Heart right ventricle (tissue), 16 donors: Measurements from ENCODE around the gene NLRP8. TPM values are rescaled to one million over a fixed set of nuclear protein-coding genes. Genes with fewer than 3 reads are reported as not detected.

Experiments used
- ATAC-seq, 8 donors: fragments of 200-7000 bp; cut with Tn5 transposase; one replicate each; pipeline ENCODE4 v1.9.1; 2020; ENCODE audit warnings: mild to moderate bottlenecking in 8 of 8, moderate library complexity in 8 of 8, moderate number of reproducible peaks in 1 of 8
- DNase-seq, 2 donors: peaks; one replicate each; pipeline ENCODE4 v3.0.0-alpha.2; 2020
- H3K27ac ChIP-seq, 10 donors: fragments of 200-600 bp; sonication (generic) in 2 of 10; one replicate each; pipeline versions ENCODE4 v1.5.0 to v1.8.0; 2020 to 2022; ENCODE audit warnings: mild to moderate bottlenecking in 3 of 10
- H3K27me3 ChIP-seq, 7 donors: fragments of 200-600 bp; one replicate each; pipeline ENCODE4 v1.8.0; 2021 to 2022; ENCODE audit warnings: mild to moderate bottlenecking in 2 of 7
- H3K36me3 ChIP-seq, 9 donors: fragments of 200-600 bp; sonication (generic) in 1 of 9; one replicate each; pipeline versions ENCODE4 v1.5.0 to v1.8.0; 2020 to 2022; ENCODE audit warnings: mild to moderate bottlenecking in 2 of 9
- H3K4me1 ChIP-seq, 9 donors: fragments of 200-600 bp; sonication (generic) in 1 of 9; one replicate each; pipeline versions ENCODE4 v1.5.0 to v1.8.0; 2020 to 2022; ENCODE audit warnings: mild to moderate bottlenecking in 4 of 9
- H3K4me3 ChIP-seq, 10 donors: fragments of 200-600 bp; sonication (generic) in 2 of 10; one replicate each; pipeline versions ENCODE4 v1.5.0 to v1.8.0; 2020 to 2022; ENCODE audit warnings: mild to moderate bottlenecking in 7 of 10, moderate library complexity in 2 of 10
- H3K9me3 ChIP-seq, 11 donors: fragments of 200-600 bp in 10 of 11; sonication (generic) in 2 of 11; one replicate each; pipeline versions ENCODE4 v1.5.0 to v1.8.0; 2013 to 2022; ENCODE audit warnings: mild to moderate bottlenecking in 2 of 11, control low read depth in 1 of 11, moderate library complexity in 1 of 11
- CTCF ChIP-seq, 9 donors: fragments of 200-600 bp; sonication (generic) in 2 of 9; IDR thresholded peaks; one replicate each; pipeline versions ENCODE4 v1.5.0 to v1.8.0; 2021 to 2022; ENCODE audit warnings: antibody characterized with exemption in 9 of 9, mild to moderate bottlenecking in 5 of 9, moderate library complexity in 1 of 9
- WGBS, 2 donors: extraction: QIAGEN DNeasy Blood & Tissue Kit; methylation state at CpG; one replicate each; pipeline ENCODE4 v1.1.7; 2013; ENCODE audit warnings: inconsistent platforms in 1 of 2; 5-methylcytosine and 5-hydroxymethylcytosine counted together
- intact Hi-C, 10 donors: fragments of 100-400 bp; cut with DNase I; formaldehyde crosslinking; loops; one replicate each; pipeline versions ENCODE4 v1.11.1 to v1.14.2; 2022
- long read RNA-seq, 3 donors: library from polyadenylated mRNA; unstranded; transcript quantifications; one replicate each; pipeline ENCODE4 v2.0.0, GENCODE V29; 2020 to 2021
- polyA plus RNA-seq, 2 donors: library from polyadenylated mRNA; stranded (reverse); fragments of 200-250 nt; gene quantifications; one replicate each; pipeline ENCODE4 v1.2.3, GENCODE V29; 2013
- total RNA-seq, 10 donors: library from RNA; stranded (reverse); fragmentation: NEBNext Ultra II Directional in 3 of 10; extraction: Animal tissue kit (Norgen Biotek cat#: 25700) in 3 of 10; gene quantifications; one replicate each; pipeline versions ENCODE4 v1.2.1 to v1.2.4, GENCODE V29; 2021 to 2023
- donor health status: Arrhythmogenic right ventricular cardiomyopathy.
- donor health status: ischemic (EF 13 %, LVEDD 7.1; RV severe dilation, severe dysfunction).
- donor health status: healthy with polysubstance abuse.
- donor health status: DM: no; HTN: yes; CAD: no.
- donor health status: DM: no; HTN: no; CAD: no.
- donor health status: ischemic (EF 25% LVEDD 6.9; RV normal size, moderate dysfunction).
- donor health status: ischemic (EF 25% LVEDD 5.7; RV mildly dilated, moderate dysfunction).
- donor health status: healthy.
- donor health status: DM: yes; HTN: yes; CAD: no.
- donor health status: Ischemic cardiomyopathy.
- donor health status: ischemic (EF 35%, LVEDD 5.7; RV mildly dilated, moderate dysfunction).
- donor health status: nonischemic (EF 11% LVEDD 7.7; RV severe dilation, severe dysfunction).
- donor health status: DM: yes; HTN: yes; CAD: no.
- donor health status: PGD.
- donor health status: ischemic (EF 29% LVEDD 5.4; RV normal size, mild dysfunction).
- donor health status: nonischemic (EF 23%, LVEDD 6.1; RV moderate dilation, normal function).

NLRP8 gene
- total RNA-seq (not detected), polyA plus RNA-seq (not detected)
- long read RNA-seq, donor 1: 0 reads
- long read RNA-seq, donor 2: 0 reads
- long read RNA-seq, donor 3: 0 reads

- intact Hi-C loops: no loop called here
- 71 to 73% methylated on average over 8 of the region's 8 CpGs for WGBS, 2 donors
- H3K36me3 ChIP-seq: no peaks in the 10 kb centered on the region
Observed at GRCh38 chr19:55947532-55947931, at the start of gene NLRP8. Gene NLRP8, plus strand, starts transcription at chr19:55947832.

GRCh38 chr19:55898911-55899310 is 48.7 kb upstream of the NLRP8 start:
- TF ChIP-seq CTCF (IDR thresholded peaks at IDR 0.05): no peak
- peaks cover 0 to 5% (median 0%) of the 10 kb centered on the region in 7 donors for H3K27me3 ChIP-seq
- intact Hi-C loops: no loop called here
- 69 to 75% methylated on average over 12 of the region's 12 CpGs for WGBS, 2 donors
- peaks cover 0 to 12% (median 0%) of the 10 kb centered on the region in 11 donors for H3K9me3 ChIP-seq
- H3K4me3 ChIP-seq: no peak overlapping the region
- H3K27ac ChIP-seq: no peak overlapping the region
- H3K4me1 ChIP-seq: no peaks in the 10 kb centered on the region
- DNase-seq (no peak), ATAC-seq (no peak)
- no peaks in the 10 kb centered on the region for H3K36me3 ChIP-seq

More at GRCh38 chr19:55947532-55947931, at the start of gene NLRP8:
- no peak for TF ChIP-seq CTCF (IDR thresholded peaks at IDR 0.05)
- DNase-seq (no peak), ATAC-seq (no peak)
- no peak within 1 kb of the TSS for H3K4me3 ChIP-seq
- no peak within 1 kb of the TSS for H3K27ac ChIP-seq
- peaks cover 0 to 11% (median 0%) of the 10 kb centered on the region in 7 donors for H3K27me3 ChIP-seq
- H3K9me3 ChIP-seq: peaks cover 0 to 49% (median 0%) of the 10 kb centered on the region in 11 donors
- H3K4me1 ChIP-seq: no peaks in the 10 kb centered on the region

- Histone ChIP-seq H3K4me3 (no peak overlapping the region), H3K27me3 (peaks cover 0 to 4% (median 0%) of the 10 kb centered on the region in 7 donors), H3K27ac (no peak overlapping the region), H3K36me3 (no peaks in the 10 kb centered on the region), H3K4me1 (no peaks in the 10 kb centered on the region), H3K9me3 (peaks cover 0 to 10% (median 0%) of the 10 kb centered on the region in 11 donors)
- ATAC-seq (no peak), DNase-seq (no peak)
- 70 to 71% methylated on average over 13 of the region's 13 CpGs for WGBS, 2 donors
- intact Hi-C loops: no loop called here
- no peak for TF ChIP-seq CTCF (IDR thresholded peaks at IDR 0.05)
Observed at GRCh38 chr19:55901369-55902079, 46.1 kb upstream of the NLRP8 start.

DNA sequence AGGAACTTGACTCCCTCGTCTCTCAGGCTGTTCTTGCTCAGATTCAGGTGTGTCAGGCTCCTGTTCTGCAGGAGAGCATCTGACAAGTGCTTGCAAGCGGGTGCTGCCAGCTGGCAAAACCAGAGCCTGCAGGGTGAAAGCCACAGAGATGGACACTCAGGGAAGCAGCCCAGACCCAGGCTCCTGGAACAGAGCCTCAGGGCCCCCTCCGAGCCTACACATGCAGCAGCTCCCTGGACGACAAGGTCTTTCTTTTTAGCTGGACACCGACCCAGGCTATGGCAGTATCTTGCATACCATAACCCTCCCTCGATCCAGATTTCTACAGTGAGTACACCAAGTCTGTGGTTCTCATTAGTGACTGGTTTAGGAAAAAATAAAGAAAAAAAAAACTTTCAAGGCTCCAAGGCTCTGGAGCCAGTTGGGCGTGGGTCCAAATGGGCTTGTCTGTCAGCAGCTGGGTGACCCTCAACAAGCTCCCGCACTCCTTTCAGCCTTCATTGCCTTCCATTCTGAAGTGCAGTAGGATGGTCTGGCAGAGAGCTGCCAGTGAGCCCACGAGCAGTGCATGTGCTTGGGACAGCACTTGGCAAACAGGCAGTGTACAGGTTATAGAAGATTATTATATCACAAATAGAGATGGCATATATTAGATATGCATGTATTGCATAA is 45.4 kb upstream of the NLRP8 start:
- Histone ChIP-seq H3K9me3 (peaks cover 0 to 10% (median 0%) of the 10 kb centered on the region in 11 donors), H3K4me3 (no peak overlapping the region), H3K4me1 (no peaks in the 10 kb centered on the region), H3K36me3 (no peaks in the 10 kb centered on the region), H3K27ac (no peak overlapping the region), H3K27me3 (peaks cover 0 to 4% (median 0%) of the 10 kb centered on the region in 7 donors)
- WGBS, 2 donors: 69 to 73% methylated on average over 9 of the region's 9 CpGs
- intact Hi-C loops: no loop called here
- no peak for TF ChIP-seq CTCF (IDR thresholded peaks at IDR 0.05)
- ATAC-seq (no peak), DNase-seq (no peak)
